GM12892 (cell line): ENCODE results near the gene ARIH2.

ENCODE experiments used
- POLR2A ChIP-seq: IDR thresholded peaks from 2 replicates; pipeline ENCODE4 v1.6.1; 2011; ENCODE audit warnings: low read depth, low read length, control low read depth
- POLR2AphosphoS5 ChIP-seq: IDR thresholded peaks from 2 replicates; pipeline ENCODE4 v1.6.1; 2011; ENCODE audit warnings: low read depth, low read length, control low read depth

GRCh38 chr3:49001155-49001554 lies 82.5 kb downstream of the ARIH2 start:
- TF ChIP-seq POLR2AphosphoS5: no peak
- TF ChIP-seq POLR2A: peak; percentile 18; the same call in 1 of the 2 replicates
